K562 (cell line): Measurements from ENCODE around the gene CMIP. TPM values are rescaled to one million over a fixed set of nuclear protein-coding genes. Genes with fewer than 3 reads are reported as not detected.
A peak's percentile ranks its signal among the peaks of the same experiment; 100 is the strongest.

ENCODE experiments used
- EP300 ChIP-seq: IDR thresholded peaks from 2 replicates; pipeline ENCODE4 v1.6.1; 2012; ENCODE audit warnings: low read length, improper control_type of control experiment
- FOXJ2 ChIP-seq: fragments of 200-800 bp; sonication (Bioruptor generic); IDR thresholded peaks from 2 replicates; pipeline ENCODE4 v1.6.1; 2016; ENCODE audit warnings: missing genetic modification characterization, missing compliant biosample characterization
- FOXM1 ChIP-seq, 2 experiments: fragments of 450-650 bp in 1 of 2; sonication (generic) in 1 of 2; formaldehyde crosslinking in 1 of 2; IDR thresholded peaks; 2 replicates each; pipeline versions ENCODE4 v1.6.1 to v1.9.0; 2017 to 2022; ENCODE audit warnings: low read depth in 2 of 2, mild to moderate bottlenecking in 2 of 2, missing genetic modification reagents in 1 of 2, moderate library complexity in 1 of 2
- JUND ChIP-seq, 2 experiments: IDR thresholded peaks; 2 replicates in 1 of 2; 3 replicates in 1 of 2; pipeline ENCODE4 v1.6.1; 2011; ENCODE audit warnings: borderline replicate concordance in 2 of 2, low read depth in 2 of 2, low read length in 2 of 2, improper control_type of control experiment in 1 of 2, missing biosample characterization in 1 of 2, missing genetic modification characterization in 1 of 2, missing genetic modification reagents in 1 of 2
- KDM1A ChIP-seq, 2 experiments: fragments of 450-650 bp; IDR thresholded peaks; 2 replicates each; pipeline ENCODE4 v1.6.1; 2016; ENCODE audit warnings: mild to moderate bottlenecking in 2 of 2
- MXI1 ChIP-seq: IDR thresholded peaks from 2 replicates; pipeline ENCODE4 v1.6.1; 2011; ENCODE audit warnings: low read depth, mild to moderate bottlenecking, improper control_type of control experiment, low read length
- NELFE ChIP-seq: IDR thresholded peaks from 2 replicates; pipeline ENCODE4 v1.6.1; 2011; ENCODE audit warnings: mild to moderate bottlenecking; ENCODE audit not compliant: insufficient read depth, insufficient read length
- POLR3A ChIP-seq: IDR thresholded peaks from 2 replicates; pipeline ENCODE4 v1.6.1; 2011; ENCODE audit warnings: borderline replicate concordance, mild to moderate bottlenecking, moderate library complexity; ENCODE audit not compliant: insufficient read length, insufficient read depth; ENCODE audit errors: extremely low read depth
- PRMT5 ChIP-seq: sonication (generic); formaldehyde crosslinking; IDR thresholded peaks from 2 replicates; pipeline ENCODE4 v1.5.0; 2020; ENCODE audit warnings: missing genetic modification reagents
- PTRF ChIP-seq: fragments of 450-650 bp; IDR thresholded peaks from 2 replicates; pipeline ENCODE4 v1.6.1; 2016; ENCODE audit warnings: mild to moderate bottlenecking, missing genetic modification characterization, missing compliant biosample characterization
- SIN3A ChIP-seq, 2 experiments: fragments of 150-350 bp in 1 of 2; IDR thresholded peaks; 2 replicates each; pipeline ENCODE4 v1.6.1; 2011 to 2016; ENCODE audit warnings: borderline replicate concordance in 2 of 2, low read depth in 2 of 2, low read length in 2 of 2, mild to moderate bottlenecking in 2 of 2, moderate library complexity in 2 of 2; ENCODE audit not compliant: control insufficient read depth in 1 of 2
- SMARCA4 ChIP-seq: fragments of 450-650 bp; IDR thresholded peaks from 2 replicates; pipeline ENCODE4 v1.6.1; 2016
- SMARCC2 ChIP-seq: fragments of 450-650 bp; IDR thresholded peaks from 2 replicates; pipeline ENCODE4 v1.6.1; 2017; ENCODE audit warnings: antibody characterized with exemption, moderate library complexity, mild to moderate bottlenecking, low read depth
- SOX6 ChIP-seq: fragments of 450-650 bp; IDR thresholded peaks from 2 replicates; pipeline ENCODE4 v1.6.1; 2014; ENCODE audit warnings: mild to moderate bottlenecking
- TCF3 ChIP-seq: sonication (generic); formaldehyde crosslinking; IDR thresholded peaks from 2 replicates; pipeline ENCODE4 v1.4.0; 2020; ENCODE audit warnings: mild to moderate bottlenecking, missing genetic modification reagents
- ZNF444 ChIP-seq: fragments of 250-450 bp; sonication (Bioruptor Pico); IDR thresholded peaks from 2 replicates; pipeline ENCODE4 v1.4.0; 2020; ENCODE audit warnings: mild to moderate bottlenecking, moderate library complexity
- polyA plus RNA-seq, 8 experiments: library from polyadenylated mRNA; depleted of rRNA in 4 of 8; stranded (reverse) in 5 of 8; unstranded in 3 of 8; fragments of >200 nt; fragmentation: Nextera tagmentation in 2 of 8; fragmentation: Illumina TruSeq in 1 of 8; extraction: Ambion mirVana in 2 of 8; extraction: Trizol in 1 of 8; gene quantifications; 2 replicates each; pipeline versions ENCODE4 v1.2.1 to v1.2.3, GENCODE V29; 2011 to 2014; ENCODE audit warnings: inconsistent platforms in 1 of 8, missing spikeins in 1 of 8
- total RNA-seq, 7 experiments: library from RNA; depleted of rRNA in 6 of 7; stranded (reverse); fragments of >200 nt in 6 of 7; fragmentation: Illumina TruSeq in 2 of 7; extraction: Trizol in 2 of 7; gene quantifications; 2 replicates each; pipeline versions ENCODE4 v1.2.1 to v1.2.3, GENCODE V29; 2011 to 2021; ENCODE audit warnings: low replicate concordance in 1 of 7
- TF ChIP-seq, protein P1 (sequence below): sonication (generic); formaldehyde crosslinking; IDR thresholded peaks from 2 replicates; pipeline ENCODE4 v1.8.0; 2022; ENCODE audit warnings: missing genetic modification reagents, mild to moderate bottlenecking, moderate library complexity, borderline replicate concordance
- TF ChIP-seq, protein P2 (sequence below): sonication (generic); formaldehyde crosslinking; IDR thresholded peaks from 2 replicates; pipeline ENCODE4 v1.8.1; 2023; ENCODE audit warnings: mild to moderate bottlenecking, missing genetic modification reagents

The CMIP gene
- total and polyA plus RNA-seq, 9 of the 15 experiments (the other 6 are each of a cell fraction or from before 2014, with no cell fraction given) = 0.94 to 82.5 (median 10.3) TPM

DNA sequence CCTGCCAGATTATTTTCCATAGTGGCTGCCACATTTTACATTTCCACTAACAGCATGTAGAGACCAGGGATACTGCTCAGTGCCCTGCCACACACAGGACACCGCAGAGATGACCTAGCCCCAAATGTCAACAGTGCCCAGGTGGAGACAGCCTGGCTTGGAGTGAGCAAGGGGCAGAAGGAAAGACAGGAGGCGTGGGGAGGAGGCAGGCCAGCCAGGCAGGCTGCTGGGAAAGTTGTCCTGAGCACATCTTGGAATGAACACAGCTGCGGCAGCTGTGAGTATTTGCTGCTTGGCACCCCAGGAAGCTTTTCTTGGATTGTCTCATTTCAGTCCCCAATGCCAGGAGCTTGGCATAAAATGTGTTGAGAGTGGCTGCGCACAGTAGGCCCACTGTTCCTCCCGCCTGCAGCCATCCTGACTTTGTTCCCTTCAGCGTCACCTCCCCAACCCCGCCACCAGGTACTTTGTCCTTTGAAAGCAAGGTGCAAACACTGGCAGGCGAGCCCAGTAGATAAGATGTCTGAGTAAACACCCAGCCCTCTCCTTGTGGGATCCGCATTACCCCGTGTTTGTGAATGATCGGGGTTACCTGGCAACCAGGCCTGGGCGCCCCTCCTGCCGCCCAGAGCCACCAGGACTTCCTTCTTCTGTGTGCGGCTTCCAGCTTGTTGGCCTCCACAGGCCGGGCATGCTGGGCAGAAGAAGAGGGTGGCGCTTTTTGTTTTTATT is 114.0 kb downstream of the CMIP start (continued):
- TF ChIP-seq NELFE (no peak), SOX6 (0 out of 2 replicates have a peak, but pooled peaks have one; percentile 58), KDM1A (IDR thresholded peaks at IDR 0.05) (no peak), EP300 (no peak), SIN3A (IDR thresholded peaks at IDR 0.05; ENCODE audit: borderline replicate concordance in 2 of 2, control insufficient read depth in 1 of 2, low read depth in 2 of 2, low read length in 2 of 2) (no peak), FOXM1 (IDR thresholded peaks at IDR 0.05; ENCODE audit: low read depth) (no peak), FOXM1 (CRISPR knock-in tag; IDR thresholded peaks at IDR 0.05; ENCODE audit: low read depth) (no peak), TCF3 (CRISPR knock-in tag) (peak; percentile 65), PRMT5 (CRISPR knock-in tag) (no peak), SMARCA4 (no peak), MXI1 (no peak), FOXJ2 (tag) (peak; percentile 74; the same call in 1 of the 2 replicates), ZNF444 (CRISPR knock-in tag) (no peak), JUND (IDR thresholded peaks at IDR 0.05; ENCODE audit: borderline replicate concordance, low read depth, low read length) (0 out of 2 replicates have a peak, but pooled peaks have one; percentile 18), JUND (tag; IDR thresholded peaks at IDR 0.05; ENCODE audit: borderline replicate concordance, low read depth, low read length) (no peak), PTRF (tag) (no peak), POLR3A (no peak), SMARCC2 (no peak)
- TF ChIP-seq, protein P1, sequence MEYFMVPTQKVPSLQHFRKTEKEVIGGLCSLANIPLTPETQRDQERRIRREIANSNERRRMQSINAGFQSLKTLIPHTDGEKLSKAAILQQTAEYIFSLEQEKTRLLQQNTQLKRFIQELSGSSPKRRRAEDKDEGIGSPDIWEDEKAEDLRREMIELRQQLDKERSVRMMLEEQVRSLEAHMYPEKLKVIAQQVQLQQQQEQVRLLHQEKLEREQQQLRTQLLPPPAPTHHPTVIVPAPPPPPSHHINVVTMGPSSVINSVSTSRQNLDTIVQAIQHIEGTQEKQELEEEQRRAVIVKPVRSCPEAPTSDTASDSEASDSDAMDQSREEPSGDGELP (CRISPR knock-in tag) = peak; percentile 18; the same call in 1 of the 2 replicates
- TF ChIP-seq, protein P2, sequence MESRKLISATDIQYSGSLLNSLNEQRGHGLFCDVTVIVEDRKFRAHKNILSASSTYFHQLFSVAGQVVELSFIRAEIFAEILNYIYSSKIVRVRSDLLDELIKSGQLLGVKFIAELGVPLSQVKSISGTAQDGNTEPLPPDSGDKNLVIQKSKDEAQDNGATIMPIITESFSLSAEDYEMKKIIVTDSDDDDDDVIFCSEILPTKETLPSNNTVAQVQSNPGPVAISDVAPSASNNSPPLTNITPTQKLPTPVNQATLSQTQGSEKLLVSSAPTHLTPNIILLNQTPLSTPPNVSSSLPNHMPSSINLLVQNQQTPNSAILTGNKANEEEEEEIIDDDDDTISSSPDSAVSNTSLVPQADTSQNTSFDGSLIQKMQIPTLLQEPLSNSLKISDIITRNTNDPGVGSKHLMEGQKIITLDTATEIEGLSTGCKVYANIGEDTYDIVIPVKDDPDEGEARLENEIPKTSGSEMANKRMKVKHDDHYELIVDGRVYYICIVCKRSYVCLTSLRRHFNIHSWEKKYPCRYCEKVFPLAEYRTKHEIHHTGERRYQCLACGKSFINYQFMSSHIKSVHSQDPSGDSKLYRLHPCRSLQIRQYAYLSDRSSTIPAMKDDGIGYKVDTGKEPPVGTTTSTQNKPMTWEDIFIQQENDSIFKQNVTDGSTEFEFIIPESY (CRISPR knock-in tag) = peak; percentile 76
